GM19324 (cell line): ENCODE results near the gene CARF.
"Not testable (repeated sequence)": the region's sequence is repeated elsewhere in the genome, so short reads cannot be mapped to it uniquely, and the experiment has no call there.

ENCODE experiments used
- ATAC-seq: cut with Tn5 transposase; IDR thresholded peaks from one replicate; pipeline ENCODE4 v1.9.1; 2021; ENCODE audit warnings: mild to moderate bottlenecking, moderate library complexity; ENCODE audit not compliant: unreplicated experiment, low FRiP score

The CARF gene

DNA sequence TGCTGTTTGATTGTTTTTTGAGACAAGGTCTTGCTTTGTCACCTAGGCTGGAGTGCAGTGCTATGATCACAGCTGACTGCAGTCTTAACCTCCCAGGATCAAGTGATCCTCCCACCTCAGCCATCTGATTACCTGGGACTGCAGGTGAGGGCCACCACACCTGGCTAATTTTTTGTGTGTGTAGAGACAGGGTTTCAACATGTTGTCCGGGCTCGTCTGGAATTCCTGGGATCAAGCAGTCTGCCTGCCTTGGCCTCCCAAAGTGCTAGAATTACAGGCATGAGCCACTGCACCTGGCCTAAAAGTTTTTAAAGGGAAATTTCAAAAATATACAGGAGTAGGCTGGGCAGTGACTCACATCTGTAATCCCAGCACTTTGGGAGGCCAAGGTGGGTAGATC, 22.4 kb downstream of the CARF start:
- no peak for ATAC-seq

DNA sequence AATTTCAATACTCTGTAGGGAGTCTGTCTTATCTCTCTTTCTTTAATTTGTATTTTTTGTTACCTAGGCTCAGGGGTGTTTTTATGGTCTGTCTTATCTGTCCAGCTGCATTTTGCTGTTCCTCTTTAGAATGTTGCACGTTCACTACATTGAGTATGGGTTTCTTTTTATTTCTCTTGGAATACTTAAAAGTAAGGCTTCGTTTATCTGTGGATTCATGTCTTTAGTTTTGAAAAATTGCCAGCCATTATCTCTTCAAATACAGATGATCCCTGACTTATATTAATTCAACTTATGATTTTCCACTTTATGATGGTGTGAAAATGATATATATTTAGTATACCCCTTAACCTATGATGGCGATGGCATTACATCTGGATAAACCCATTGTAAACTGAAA, 26.9 kb downstream of the CARF start:
- ATAC-seq: no peak

GRCh38 chr2:202941771-202942170, 29.7 kb downstream of the CARF start:
- ATAC-seq: no peak

DNA sequence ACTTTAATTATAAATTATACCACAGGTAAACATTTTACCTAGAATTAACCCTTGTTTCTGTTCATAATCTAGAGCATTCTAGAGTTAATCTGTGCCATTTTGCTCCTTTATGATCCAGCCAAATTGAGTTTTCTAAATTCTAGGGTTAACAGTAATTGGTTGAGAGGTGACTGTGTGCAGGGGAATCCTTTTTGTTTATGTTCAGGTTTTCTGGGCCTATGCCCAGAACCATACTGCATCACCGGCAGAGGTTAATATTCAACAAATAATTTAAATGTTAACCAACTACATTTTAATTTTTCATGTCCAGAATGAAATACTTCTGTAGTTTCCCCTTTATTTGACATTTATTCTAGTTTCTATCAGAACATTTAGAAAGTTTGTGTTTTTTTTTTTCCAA, 32.3 kb downstream of the CARF start:
- no peak for ATAC-seq

DNA sequence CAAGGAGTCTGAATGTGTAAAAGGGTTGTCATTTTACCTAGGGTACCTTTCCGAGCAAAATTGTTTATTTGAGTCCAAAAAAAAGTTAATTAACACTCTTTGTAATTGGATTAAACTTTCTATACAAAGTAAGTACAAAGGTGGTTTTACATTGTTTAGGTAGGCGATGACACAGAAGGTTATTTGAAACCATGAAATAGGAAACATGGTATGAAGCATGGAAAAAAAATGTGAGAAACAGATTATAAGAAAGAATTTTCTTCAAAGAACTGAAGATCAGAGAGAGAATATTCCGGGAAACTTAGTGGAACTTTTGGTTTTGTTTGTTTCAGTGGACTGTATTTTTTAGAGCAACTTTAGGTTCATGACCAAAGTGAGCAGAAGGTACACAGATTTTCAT, 32.7 kb downstream of the CARF start:
- ATAC-seq: no peak

GRCh38 chr2:202945497-202945896, 33.4 kb downstream of the CARF start:
- no peak for ATAC-seq

DNA sequence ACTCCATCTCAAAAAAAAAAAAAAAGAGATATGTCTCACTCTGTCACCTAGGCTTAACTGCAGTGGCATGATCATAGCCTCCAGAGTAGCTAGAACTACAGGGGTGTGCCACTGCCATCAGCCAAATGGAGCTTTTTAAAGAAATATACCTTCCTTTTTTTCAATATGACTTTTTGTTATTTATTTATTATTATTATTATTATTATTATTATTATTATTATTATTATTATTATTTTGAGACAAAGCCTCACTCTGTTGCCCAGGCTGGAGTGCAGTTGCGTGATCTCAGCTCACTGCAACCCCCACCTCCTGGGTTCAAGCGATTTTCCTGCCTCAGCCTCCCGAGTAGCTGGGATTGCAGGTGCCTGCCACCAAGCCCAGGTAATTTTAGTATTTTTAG, 37.3 kb downstream of the CARF start:
- not testable (repeated sequence) for ATAC-seq

- ATAC-seq: no peak
Measured at GRCh38 chr2:202950592-202950991, 38.5 kb downstream of the CARF start.

- ATAC-seq: no peak
Measured at GRCh38 chr2:202960524-202960923, 48.4 kb downstream of the CARF start.

GRCh38 chr2:202963712-202964111, 51.6 kb downstream of the CARF start:
- no peak for ATAC-seq

GRCh38 chr2:202965810-202966460, 53.9 kb downstream of the CARF start:
- ATAC-seq: no peak

DNA sequence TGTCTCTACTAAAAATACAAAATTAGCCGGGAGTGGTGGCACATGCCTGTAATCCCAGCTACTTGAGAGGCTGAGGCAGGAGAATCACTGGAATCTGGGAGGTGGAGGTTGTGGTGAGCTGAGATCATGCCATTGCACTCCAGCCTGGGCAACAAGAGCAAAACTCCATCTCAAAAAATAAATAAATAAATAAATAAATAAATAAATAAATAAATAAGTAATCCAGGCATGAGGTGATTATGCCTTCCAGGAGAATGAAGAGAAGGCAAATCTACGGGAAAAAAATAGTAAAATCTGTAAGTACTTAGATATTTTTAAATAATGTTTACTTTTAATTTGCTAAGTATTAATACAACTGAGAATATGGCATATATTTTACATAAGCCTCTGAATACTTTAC, 57.3 kb downstream of the CARF start:
- ATAC-seq: not testable (repeated sequence)

DNA sequence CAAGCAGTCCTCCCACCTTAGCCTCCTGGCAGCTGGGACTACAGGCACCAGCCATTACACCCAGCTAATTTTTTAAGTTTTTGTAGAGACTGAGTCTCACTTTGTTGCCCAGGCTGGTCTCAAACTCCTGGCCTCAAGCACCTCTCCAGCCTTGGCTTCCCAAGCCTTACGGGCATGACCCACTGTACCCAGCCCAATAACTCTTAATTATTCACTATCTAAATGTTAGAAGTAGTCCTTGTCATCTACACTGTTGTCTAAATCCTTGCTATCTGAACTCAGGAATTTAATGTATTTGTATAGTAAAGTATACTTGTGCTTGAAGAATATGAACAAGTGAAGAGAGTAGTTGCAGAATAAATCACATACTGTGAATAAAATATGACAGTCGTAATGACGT, 64.7 kb downstream of the CARF start:
- ATAC-seq: no peak

GRCh38 chr2:202982779-202983491, 70.9 kb downstream of the CARF start:
- no peak for ATAC-seq

DNA sequence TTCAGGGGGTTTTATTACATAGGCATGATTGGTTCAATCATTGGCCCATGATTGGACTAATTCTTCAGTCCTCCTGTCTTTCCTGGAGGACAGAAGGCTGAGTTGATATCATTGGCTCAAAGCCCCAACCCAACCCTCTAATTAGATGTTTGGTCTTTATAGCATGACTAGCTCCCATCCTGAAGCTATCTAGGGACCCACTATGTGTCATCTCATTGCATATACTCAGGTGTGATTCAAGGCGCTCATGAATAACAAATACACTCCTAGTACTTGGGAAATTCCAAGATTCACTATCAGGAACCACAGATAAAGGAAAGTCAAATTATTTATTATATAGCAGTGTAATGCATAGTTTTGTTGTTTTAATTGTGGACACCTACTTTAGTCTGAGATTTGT, 77.7 kb downstream of the CARF start:
- ATAC-seq: no peak

DNA sequence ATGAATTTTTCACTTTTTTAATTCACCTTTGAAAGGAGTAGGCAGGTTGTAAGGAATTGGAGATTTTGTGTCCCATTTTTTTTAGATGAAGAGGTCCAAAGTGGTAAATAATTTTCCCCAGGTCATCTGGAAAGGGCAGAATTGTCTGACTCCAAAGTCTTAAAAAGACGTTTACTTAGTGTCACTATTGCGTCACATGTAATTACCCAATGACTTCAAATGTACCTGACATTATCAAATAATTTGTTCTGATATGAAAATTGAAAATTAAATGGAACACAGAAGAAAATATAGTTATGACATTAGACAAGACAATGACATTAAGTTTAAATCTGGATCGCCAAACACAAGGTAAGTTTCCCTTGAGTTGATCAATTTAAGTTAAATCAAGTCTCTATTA, 78.4 kb downstream of the CARF start:
- no peak for ATAC-seq

GRCh38 chr2:202997113-202997512, 85.0 kb downstream of the CARF start:
- not testable (repeated sequence) for ATAC-seq

DNA sequence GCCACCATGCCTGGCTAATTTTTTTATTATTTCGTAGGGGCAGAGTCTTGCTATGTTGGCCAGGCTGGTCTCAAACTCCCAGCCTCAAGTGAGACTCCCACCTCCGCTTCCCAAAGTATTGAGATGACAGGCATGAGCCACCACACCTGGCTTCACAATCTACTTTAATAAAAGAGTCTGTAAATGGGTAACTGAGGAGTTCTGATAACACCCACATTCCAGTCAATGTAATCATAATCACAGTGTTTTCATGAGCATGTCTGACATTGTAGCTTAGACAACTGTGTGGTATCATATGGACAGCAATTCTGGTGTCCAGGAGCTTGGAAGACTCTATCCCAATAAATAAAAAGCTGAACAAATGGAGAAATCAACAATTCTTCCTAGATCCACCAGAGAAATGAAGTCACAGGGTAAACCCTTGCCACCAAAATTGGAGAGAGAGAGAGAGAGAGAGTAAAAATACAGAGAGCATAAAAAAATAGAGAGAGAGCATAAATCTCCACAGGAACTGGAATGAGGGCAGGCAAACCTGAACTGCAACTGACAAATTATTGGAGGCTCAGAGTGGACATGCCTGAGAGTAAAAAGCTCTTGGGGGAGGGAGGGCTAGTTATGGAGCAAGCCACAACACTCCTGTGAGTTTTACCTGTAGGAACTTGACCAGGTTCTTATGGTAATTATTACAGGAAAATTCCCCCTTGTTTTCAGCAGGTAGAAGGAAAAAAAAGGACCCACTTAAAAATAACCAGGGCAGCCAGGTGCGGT, 90.2 kb downstream of the CARF start:
- ATAC-seq: no peak

GRCh38 chr2:203003716-203004115, 91.6 kb downstream of the CARF start:
- no peak for ATAC-seq

GRCh38 chr2:203014456-203015199, 102.6 kb downstream of the CARF start, which contains the start of gene NBEAL1:
Gene NBEAL1, plus strand, starts transcription at chr2:203014875. Its CDS starts 1,510 bp downstream, at chr2:203016385.
- ATAC-seq: peak; percentile 98

DNA sequence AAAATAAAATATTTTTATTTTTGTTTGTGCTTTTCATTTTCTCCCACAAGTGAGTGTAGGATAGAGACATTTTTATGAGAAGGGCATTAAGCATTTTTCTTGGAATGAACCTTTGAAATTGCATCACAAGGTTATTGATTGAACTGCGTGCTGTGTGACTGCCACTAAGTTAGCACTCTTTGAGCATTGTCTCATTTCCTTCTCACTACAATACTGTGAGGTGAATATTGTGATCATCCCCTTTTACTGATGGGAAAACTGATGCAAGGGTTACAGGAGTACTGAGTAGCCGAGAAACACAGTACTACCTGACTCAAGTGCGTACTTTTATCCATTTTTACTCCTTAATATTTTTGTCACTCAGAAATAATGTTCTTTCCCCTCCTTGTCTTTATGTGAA, 104.6 kb downstream of the CARF start:
- no peak for ATAC-seq
